ENCODE data around the gene KCNG1.

KCNG1 gene

DNA sequence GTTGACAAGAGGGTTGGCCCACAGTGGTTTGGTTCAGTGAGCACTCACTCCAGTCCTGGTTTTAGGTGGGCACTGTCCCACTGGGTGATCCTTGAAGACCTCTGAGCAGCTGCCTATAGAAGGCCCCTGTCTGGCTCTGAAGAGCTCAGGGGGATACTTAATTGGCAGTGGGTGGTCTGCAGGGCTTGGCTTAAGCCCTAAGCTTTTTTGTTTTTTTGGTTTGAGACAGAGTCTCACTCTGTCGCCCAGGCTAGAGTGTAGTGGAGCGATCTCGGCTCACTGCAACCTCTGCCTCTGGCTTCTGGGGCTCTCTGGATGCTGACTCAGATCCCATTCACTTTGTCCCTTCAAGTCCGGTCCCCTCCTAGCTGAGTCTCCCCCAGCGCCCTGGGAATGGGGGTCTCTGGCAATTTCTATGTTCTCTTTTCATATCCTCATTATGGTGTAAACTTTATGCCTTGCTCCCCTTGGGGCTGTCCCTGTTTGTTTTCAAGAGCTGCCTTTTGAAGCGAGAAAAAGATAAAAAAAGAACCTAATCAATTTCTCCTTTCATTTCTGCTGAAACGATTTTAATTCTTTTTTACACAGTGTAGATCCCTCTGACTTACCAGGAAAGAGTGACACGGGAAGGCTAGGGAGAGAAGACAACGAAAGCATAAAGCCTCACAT is 12.2 kb upstream of the KCNG1 start:
- peak in 1 of 2 experiments; percentile 81 for DNase-seq

DNA sequence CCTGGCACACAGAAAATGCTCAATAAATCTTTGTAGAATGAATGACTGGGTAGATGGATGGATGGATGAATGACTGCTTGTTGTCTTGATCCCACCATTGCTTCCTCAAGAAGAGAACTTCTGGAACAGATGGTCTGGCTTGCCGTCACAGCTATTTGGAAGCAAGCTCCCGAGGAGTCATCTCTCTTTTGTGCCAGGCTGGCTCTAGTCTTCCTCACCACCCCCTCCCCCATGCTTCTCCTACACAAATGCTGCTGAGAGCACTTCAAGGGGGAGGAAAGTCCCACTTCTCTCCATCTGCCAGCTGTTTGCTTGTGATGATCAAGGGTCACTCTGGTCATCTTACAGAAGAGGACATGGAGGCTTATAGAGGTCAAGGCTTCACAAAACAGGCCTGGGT is 11.6 kb upstream of the KCNG1 start:
- DNase-seq, result peak; percentile 68 to 95

DNA sequence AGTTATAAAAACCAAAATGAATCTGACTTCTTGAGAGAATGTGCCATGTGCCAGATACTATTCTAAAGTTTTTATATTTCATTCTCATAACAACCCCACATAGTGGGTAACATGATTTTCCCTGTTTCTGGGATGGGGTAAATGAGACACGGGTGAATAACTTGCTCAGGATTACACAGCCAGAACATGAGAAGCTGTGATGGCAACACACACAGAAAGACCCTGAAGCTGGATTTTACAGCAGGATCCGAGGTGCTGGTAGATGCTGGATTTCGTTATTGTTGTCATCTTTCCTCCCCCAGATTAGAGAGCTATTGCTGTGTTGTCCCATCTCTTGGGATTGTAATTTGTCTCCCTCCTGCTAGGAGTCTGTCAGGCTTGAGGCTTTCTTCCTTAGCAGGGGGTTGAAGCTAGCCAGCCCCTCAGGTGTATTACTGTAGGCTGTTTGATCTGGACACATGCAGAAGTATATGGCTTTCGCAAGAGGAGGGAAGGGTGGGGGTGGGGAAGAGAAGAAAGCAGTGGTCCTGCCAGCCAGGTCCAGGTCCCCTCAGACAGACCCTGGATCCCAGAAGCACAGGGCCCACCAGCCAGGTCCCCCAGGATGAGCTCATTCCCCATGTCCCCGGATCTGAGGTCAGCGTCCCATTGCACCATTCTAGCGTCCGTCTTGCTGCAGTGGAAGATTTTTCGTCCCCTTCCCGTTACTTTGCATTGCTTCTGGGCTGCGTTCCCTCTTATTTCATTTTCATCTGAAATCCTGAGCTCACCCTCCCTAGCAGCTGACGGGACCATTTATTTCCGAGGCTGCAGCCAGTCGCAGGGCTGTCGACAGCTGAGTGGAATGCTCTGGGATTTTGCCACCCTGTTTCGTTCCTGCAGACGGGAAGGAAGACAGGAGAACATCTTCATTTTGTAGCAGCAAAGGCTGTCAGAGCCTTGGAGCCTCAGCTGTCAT is 7.3 kb upstream of the KCNG1 start:
- DNase-seq, result no peak

DNA sequence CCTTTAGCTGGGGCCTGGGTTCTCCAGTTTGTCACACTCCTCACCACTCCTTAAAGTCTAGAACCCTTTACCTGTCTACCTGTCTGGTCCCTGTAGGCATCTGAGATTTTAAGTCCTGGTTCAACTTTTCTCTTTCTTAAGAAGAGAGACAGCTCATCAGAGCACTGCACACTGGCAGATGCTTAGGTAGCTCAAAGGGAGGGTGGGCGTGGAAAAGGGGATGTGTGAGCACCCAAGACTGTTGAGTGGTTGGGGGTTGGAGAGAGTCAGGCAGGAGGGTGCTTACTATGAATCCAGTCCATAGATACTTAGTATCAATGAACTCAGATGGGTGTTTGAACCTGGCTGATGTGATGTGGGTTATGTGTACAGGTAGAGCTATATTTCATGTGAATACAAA is 6.6 kb upstream of the KCNG1 start:
- no peak for DNase-seq

DNA sequence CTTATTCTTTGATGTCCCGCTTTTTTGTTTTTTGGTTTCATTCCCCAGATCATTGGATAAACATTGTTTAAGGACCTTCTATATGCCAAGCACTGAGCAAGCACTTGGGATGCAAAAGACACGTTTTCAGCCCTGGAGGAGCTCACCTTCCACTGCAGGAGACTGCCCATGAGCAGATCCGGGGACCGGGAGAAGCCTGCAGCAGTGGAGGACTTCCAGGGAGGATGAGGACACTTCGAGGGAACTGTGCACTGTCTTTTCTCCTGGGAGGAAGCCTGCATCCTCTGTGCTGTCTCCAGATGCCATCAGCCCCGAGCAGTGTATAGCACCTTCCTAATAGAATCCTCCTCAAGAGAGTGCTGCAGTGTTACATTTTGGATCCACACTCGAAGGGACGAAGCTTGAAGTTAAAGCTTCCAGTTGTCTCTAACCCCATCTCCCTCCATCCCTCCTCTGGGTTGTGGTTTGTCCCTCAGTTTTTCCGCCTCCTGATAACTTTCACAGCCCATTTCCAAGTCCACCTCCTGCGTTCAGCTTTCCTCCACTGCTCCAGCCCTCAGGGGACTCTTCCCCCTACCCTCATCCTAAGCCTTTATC is 5.8 kb upstream of the KCNG1 start:
- DNase-seq, result no peak

DNA sequence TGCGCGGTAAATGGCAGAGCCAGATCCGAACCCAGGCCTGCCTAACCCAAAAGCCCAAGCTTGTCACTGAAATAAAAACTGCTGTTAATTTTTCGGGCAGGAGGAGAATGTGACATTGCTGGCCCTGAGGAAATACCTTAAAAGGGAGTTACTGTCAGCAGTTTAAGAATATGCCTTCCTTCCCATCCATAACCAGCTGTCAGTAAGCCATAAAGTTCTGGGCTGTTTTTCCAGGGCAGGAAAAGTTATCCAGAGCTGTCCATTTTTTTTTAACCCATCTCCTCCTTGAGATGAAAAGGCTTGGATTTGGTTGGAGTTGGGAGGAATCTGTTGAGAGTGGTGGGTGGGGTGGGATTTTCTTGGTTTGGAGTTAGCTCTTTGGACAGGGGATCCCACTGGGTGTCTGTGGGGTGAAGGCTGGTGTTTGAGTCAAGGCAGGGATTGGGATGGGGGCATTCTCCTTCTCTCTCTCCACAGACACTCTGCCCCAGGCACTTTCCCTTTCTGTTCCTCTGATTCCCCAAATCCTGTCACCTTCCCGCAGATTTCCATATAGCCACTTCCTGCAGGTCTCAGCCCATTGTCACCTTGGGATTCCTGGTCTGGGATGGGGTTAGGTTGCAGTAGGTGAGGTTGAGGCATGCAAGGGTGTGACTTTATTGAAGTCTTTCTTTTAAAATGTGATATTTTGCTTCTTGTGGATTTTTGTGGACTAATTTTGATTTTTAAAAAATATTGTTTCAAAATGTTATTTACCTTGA is 4.3 kb upstream of the KCNG1 start:
- DNase-seq, result no peak

DNA sequence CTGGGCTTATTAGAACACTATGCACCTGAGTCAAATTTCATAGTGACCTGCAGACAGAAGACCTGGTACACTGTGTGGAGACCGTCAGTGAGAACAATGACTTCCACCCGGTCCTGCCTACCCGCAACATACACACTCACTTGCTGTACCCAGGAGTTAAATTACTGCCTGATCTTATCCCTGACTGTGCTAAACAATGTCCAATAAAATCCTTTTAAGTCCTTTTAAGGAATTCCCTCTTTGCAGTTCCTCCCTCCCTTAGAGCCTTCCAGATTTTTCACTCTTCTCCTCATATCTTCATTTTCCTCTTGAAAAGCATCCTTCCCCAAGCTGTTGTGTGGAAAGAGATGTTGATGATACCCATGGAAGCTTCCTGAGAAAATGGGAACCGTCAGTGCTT is 3.4 kb upstream of the KCNG1 start:
- no peak for DNase-seq

DNA sequence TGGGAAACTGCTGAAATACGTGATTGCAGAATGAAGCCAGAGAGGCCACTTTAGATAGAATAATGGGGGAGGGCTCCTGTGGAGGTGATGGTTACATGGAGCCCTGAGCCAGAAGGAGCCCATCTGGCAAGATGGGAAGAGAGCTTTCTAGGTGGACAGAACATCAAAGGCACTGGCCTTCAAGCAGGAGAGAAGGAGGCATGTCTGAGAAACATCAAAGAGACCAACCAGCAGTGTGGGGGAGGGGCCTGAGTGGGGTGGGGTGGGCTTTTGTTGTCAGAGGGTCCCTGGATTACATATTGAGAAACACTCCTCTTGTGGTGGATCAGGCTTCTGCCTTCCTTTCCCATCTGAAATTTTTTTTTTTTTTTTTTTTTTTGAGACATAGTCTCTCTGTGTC is 1.9 kb upstream of the KCNG1 start:
- DNase-seq, result no peak

DNA sequence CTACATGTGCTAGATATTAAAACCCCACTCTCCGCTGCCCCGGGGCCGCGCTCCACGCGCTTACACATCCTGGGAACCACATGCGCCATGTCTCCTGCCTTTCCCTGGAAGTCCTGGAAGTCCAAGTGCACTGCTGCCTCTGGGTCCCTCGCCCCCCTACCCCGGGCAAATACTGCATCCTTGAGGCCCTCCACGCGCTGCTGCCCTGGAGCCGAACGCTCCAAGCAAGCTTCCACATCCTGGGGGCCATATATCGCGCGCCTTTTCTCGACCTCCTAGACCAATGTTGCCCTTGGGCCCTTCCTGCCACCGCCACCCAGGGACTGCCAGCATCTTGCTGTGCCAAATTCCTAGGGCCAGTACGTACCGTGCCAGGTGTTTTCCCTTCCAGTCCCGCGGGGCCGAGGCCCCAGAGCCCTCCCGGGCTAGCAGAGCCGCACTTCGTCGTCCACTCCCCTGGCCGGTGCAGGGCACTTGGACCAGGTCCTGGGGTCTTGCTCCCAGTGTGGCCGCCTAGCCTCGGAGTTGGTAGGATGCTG is 779 bp upstream of the KCNG1 start:
- DNase-seq, result no peak

DNA sequence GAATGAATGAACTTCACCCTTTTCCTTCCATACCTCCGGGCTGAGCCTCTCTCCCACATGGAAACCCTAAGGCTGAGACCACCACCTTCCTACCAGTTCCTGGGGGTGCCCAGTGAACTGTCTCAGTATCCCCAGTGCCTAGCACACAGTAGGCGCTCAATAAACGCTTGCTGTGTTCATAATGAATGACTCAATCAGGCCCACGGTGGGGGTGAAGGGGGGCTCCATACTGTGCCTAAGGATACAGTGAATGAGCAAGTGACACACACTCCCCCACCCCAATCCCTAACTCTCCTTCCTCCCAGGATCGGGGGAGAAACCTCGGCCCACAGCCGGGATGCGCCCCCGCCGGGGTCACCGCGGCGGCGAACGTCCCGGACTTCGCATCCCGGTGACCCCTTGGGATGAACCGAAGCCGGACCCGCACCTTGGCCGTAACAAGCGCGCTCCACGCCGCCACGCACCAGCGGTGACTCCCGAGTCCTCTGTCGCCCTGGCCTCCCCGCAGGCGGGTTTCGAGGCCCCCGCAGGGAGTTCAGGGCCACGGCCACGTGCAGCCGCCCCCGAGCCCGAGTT is 592 bp downstream of the KCNG1 start:
- DNase-seq, result no peak

DNA sequence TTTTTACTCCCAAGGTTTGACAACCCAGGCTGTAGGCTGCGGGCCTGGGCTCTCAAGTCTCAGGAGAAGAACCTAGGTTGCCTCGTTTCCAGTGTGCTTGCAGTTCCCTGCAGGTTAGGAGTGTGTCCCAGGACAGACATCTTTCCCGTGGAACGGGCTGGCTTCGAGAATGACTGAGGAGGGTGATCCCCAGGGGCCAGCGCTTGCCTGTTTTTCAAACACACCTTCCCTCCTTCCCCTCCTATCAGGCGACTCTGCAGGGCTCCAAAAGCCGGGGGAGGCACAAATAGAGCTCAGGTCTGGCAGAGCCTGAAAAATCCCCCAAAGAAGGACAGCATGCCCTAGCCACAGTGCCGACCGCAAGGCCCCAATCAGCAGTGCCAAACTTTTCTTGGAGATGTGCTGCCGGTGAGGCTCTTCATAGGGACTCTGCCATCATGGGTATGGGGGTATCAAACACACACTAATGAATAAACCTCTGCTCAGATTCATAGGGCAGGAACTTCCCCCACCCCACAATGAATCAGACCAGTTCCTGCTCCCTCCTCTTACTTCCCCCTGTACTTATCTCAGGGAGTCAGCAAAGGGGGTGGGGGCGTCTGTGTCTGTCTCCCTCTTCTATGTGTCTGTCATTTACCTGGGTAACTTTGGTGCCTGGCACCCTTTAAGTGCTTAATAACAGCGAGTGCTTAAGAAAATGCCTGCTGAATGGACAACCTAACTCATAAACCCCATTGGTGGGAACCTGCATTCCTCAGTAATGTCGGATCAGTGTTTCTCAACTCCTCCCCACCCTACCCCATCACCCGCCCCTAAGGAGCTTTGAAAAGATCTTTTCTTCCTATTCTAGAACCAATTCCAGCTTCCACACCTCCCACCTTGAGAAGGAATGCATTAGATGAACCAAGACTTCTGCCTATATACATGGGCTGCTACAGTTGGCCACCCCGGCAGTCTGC is 1.6 kb downstream of the KCNG1 start:
- DNase-seq, result peak in 1 of 2 experiments; percentile 45

DNA sequence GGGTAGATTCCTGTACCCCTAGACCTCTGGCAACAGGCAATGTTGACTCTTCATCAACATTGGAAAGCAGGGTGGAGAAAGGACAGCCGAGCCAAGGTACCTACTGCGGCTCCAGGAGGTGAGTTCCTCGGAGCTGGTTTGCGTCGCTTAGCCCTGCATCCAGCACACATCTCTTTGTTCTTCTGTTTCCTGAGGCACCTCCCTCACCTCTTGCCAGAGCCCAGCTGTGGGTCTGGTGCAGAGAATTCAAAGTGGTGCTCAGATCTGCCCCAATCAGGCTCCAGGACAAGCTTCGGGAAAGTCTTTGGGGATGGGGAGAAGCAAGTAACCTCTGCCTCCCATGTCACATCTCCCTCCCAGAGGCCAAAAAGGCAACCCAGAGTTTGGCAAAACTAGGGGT is 2.2 kb downstream of the KCNG1 start:
- no peak for DNase-seq

DNA sequence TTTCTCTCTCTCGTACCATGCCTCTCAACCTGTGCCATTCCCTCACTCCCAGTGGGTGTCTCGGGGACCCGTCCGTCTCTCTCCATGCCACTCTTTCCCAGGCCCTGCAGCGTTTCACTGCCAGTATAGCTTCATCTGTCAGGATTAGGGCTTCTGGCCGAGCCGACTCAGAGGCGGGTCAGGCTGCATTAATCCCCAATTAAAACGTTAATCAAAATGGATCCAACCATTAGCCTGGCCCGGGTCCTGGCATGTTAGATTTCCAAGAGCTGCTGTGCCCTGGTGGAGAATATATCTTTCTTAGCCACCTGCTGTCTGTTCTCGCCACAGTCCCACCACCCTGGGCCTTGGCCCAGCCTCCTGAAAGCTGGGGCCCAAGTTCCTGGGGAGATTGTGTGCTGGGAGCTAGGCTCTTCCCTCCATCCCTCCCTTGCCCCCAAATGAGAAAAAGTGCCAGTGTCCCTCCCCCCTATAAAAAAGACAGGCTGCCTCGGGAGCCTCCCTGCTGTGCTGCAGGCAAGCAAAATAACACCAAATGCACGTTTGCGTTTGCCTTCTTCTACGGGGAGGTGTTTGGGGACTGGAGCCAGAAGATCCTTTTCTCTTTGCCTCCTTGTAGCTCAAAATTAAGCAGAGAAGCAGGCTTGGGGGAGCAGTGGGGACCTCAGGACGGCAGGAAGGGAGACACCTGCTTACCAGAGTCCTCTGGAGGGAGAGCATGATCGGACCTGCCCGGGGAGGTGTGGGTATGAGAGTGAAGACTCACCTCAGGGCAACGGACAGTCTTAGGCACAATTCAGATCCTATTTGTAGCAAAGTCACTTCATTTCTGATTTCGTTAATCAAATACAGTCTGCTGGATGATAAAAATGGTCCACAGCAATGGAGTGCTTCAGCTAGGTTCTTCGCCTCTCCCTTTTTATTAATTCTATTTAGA is 3.0 kb downstream of the KCNG1 start:
- DNase-seq, result peak; percentile 9 to 65

DNA sequence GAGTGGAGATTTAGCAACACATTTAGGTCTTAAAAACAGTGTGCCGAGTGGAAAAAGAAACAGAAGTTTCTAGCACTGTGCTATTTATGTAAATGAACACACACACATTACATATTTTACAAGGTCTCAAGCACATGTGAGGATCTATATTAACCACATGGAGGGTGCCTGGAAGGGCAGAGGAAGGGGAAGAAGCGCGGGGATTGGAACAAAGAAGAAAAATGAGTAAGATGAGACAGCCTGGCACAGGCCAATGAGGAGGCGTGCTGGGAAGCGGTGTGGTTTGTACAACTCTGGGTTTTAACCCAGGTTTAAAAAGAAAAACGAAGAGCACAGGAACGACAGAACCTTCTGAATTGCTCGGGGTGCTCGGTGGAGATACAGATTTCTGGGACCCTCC is 5.7 kb downstream of the KCNG1 start:
- no peak for DNase-seq

DNA sequence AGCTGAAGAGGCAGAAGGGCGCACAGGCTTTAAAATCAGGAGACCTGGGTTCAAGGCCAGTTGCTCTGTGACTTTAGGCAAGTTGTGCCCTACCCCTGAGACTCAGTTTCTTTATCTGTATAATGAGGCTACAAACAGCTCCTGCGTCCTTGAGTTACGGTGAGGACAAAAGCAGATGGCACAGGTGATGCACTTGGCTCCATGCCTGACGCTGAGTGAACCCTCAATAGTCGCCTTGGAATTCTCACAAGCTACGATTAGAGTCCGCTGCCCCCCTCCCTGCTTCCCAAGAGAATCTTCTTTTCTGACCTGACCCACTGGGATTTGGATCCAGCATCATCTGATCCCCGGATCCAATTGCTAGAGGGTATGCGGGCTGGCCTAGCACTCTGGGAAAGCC is 6.4 kb downstream of the KCNG1 start:
- DNase-seq, result no peak

DNA sequence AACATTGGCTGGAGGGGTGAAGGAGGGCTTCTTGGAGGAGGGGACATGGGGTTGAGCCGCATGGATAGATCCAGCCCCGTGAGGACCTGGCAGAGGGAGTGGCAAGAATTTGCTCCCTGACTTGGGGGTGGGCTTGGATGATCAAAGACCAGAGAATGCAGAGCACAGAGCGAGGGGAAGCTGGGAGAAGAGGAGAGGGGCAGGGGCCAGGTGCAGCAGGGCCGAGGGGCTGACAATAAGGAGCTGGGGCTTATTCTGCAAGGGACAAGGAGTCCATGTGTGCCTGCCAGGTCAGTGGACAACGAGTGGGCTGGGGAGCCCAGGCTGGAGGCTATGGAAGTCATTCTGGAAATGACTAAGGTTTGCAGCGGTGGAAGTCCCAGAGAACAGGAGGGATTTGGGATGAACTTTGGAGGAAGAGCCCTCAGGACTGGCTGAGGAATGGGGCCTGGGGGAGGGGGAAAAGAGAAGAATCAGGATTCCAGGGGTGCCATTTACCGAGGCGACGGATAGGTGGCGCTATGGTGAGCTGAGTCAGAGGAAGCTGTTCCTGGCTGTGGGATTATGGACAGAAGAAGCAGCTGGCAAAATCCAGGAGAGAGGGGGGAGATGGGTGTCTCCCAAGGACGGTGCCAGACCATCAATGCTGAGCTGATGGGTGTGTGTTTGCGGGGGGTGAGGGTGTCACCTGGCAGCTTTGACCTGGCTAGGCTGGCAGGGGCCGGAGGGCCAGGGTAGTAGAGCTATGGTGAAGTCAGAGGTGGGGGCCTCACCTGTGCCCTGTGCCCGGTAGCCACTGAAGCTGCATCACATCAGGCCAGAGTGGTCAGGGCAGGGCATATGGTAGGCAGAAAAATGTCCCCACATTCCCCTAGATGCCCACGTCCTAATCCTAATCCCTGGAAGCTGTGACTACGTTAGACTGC is 7.8 kb downstream of the KCNG1 start:
- peak; percentile 31 to 77 for DNase-seq

DNA sequence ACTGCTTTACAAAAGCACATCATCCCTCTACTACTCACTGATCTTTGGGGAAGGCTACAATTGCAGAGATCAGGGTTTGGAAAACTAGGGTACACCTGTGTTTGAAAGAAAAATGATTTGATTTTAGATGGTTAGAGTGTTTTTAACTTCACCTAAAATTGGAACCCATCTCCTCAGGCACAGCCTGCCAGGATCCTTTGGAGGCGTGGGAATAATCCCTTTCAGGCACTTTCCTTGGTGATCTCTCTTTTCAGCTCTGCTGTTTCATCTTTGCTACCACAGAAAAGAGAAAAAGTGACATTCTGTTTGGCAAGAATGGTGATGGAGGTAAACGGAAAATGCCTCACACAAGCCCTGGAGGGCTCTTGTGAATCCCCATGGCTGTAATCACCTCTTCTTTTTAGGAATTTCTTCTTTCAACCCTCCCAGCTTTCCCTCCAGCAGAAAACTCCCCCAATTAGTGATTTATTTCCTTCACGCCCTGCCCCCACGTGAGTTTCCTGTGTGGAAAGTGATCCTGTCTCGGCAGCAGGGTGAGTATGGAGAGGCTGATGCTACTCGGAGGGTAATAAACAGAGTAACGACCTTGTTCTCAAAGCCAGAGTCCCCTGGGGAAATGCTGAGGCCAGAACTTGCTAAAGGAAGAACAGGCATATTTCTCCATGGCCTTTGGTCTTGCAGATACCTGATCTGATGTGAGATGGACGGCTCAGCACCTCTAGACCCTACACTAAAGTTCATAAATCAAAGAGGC is 9.2 kb downstream of the KCNG1 start:
- no peak for DNase-seq

DNA sequence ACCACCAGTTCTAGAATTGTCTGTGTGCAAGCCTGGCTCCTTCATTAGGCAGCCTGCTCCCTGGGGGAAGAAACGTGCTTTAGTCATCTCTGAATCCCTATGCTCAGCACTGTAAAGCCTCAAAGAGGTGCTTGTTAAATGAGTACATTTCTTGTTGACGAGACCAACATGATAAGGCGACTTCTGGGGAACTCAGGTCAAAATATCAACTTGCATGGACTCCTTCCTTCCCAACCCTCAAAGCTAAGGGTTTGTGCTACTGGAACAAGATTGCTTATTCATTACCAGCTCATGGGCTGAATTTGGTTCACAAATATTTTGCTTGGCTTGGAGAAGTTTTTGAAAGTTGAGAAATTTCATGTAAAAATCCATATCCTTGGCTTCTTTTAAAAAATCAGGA is 10.6 kb downstream of the KCNG1 start:
- no peak for DNase-seq

All from NCI-H446 (cell line).